IMR-90 (cell line): ENCODE results near the gene CUL1. TPM values are rescaled to one million over a fixed set of nuclear protein-coding genes. Genes with fewer than 3 reads are reported as not detected.
"Not testable (repeated sequence)": the region's sequence is repeated elsewhere in the genome, so short reads cannot be mapped to it uniquely, and the experiment has no call there.

Experiments used
- ATAC-seq: fragments of 200-7000 bp; cut with Tn5 transposase; 2 replicates; pipeline ENCODE4 v1.9.1; 2020; ENCODE audit warnings: low read depth, mild to moderate bottlenecking, moderate library complexity
- BruUV-seq: library from RNA; stranded (reverse); fragments of 400-500 nt; replicated peaks from 2 replicates; lab custom pipeline; 2021; lab: Mats Ljungman, UMichigan
- CTCF ChIA-PET: fragments of 300-600 bp; formaldehyde crosslinking; extraction: SDS; loops from one replicate; lab custom pipeline; 2021; ENCODE audit warnings: antibody characterized with exemption; lab: Yijun Ruan, JAX
- POLR2A ChIA-PET: fragments of 300-600 bp; sonication (Branson Sonifier 250); formaldehyde crosslinking; loops from one replicate; lab custom pipeline; 2022; ENCODE audit warnings: antibody characterized with exemption; ENCODE audit not compliant: unreplicated experiment; lab: Charles Lee
- DNase-seq: peaks from one replicate; pipeline ENCODE4 v3.0.0; 2013
- H2AFZ ChIP-seq: replicated peaks from 2 replicates; pipeline ENCODE3; 2013; ENCODE audit warnings: low read length, mild to moderate bottlenecking; ENCODE audit not compliant: poor library complexity
- H2AK5ac ChIP-seq: 2 replicates; pipeline ENCODE4 v1.6.1; 2013; ENCODE audit warnings: low read depth, low read length, inconsistent platforms
- H2AK9ac ChIP-seq: replicated peaks from 2 replicates; pipeline ENCODE3; 2013; ENCODE audit warnings: mild to moderate bottlenecking, low read depth, low read length, moderate library complexity; ENCODE audit not compliant: poor library complexity
- H2BK120ac ChIP-seq: 2 replicates; pipeline ENCODE4 v1.6.1; 2013; ENCODE audit warnings: low read depth, low read length, inconsistent platforms
- H2BK15ac ChIP-seq: 3 replicates; pipeline ENCODE4 v1.6.1; 2013; ENCODE audit warnings: low read depth, low read length, inconsistent platforms
- H2BK20ac ChIP-seq: 2 replicates; pipeline ENCODE4 v1.6.1; 2013; ENCODE audit warnings: low read depth, mild to moderate bottlenecking, inconsistent platforms, low read length, moderate library complexity
- H2BK5ac ChIP-seq: 2 replicates; pipeline ENCODE4 v1.6.1; 2013; ENCODE audit warnings: mild to moderate bottlenecking, low read depth, low read length, inconsistent platforms; ENCODE audit not compliant: poor library complexity, severe bottlenecking
- H3K14ac ChIP-seq: replicated peaks from 2 replicates; pipeline ENCODE4 v1.6.1; 2013; ENCODE audit warnings: low read depth, low read length, inconsistent platforms
- H3K18ac ChIP-seq: 2 replicates; pipeline ENCODE4 v1.6.1; 2013; ENCODE audit warnings: low read depth, low read length, control low read depth
- H3K23ac ChIP-seq: 2 replicates; pipeline ENCODE4 v1.6.1; 2013; ENCODE audit warnings: low read depth, low read length, inconsistent platforms
- H3K27ac ChIP-seq: 2 replicates; pipeline ENCODE4 v1.5.1; 2013; ENCODE audit warnings: mild to moderate bottlenecking, control low read depth, low read length; ENCODE audit not compliant: insufficient read depth
- H3K27me3 ChIP-seq: 2 replicates; pipeline ENCODE4 v1.6.1; 2013; ENCODE audit warnings: low read length; ENCODE audit not compliant: control insufficient read depth, insufficient read depth
- H3K36me3 ChIP-seq: 2 replicates; pipeline ENCODE4 v1.6.1; 2013; ENCODE audit warnings: low read length, mixed read lengths; ENCODE audit not compliant: control insufficient read depth, insufficient read depth
- H3K4ac ChIP-seq: 2 replicates; pipeline ENCODE4 v1.6.1; 2013; ENCODE audit warnings: low read depth, low read length, inconsistent platforms
- H3K4me1 ChIP-seq: 2 replicates; pipeline ENCODE4 v1.6.1; 2013; ENCODE audit warnings: low read length, mixed read lengths; ENCODE audit not compliant: control insufficient read depth, insufficient read depth
- H3K4me2 ChIP-seq: 2 replicates; pipeline ENCODE4 v1.6.1; 2013; ENCODE audit warnings: low read depth, mild to moderate bottlenecking, control low read depth, low read length, moderate library complexity
- H3K4me3 ChIP-seq: 2 replicates; pipeline ENCODE4 v1.5.1; 2013; ENCODE audit warnings: low read depth, mild to moderate bottlenecking, control low read depth, low read length, moderate library complexity; ENCODE audit not compliant: insufficient read depth
- H3K56ac ChIP-seq: 2 replicates; pipeline ENCODE4 v1.6.1; 2013; ENCODE audit warnings: low read length, inconsistent platforms; ENCODE audit not compliant: insufficient read depth; ENCODE audit errors: extremely low read depth
- H3K79me1 ChIP-seq, 2 experiments: 2 replicates each; pipeline ENCODE4 v1.6.1; 2013; ENCODE audit warnings: low read length in 2 of 2, inconsistent platforms in 1 of 2, low read depth in 1 of 2
- H3K9ac ChIP-seq: 2 replicates; pipeline ENCODE4 v1.6.1; 2013; ENCODE audit warnings: low read depth, low read length, control low read depth
- H3K9me1 ChIP-seq: 2 replicates; pipeline ENCODE4 v1.6.1; 2013; ENCODE audit warnings: low read length, inconsistent platforms; ENCODE audit not compliant: insufficient read depth
- H3K9me3 ChIP-seq: 2 replicates; pipeline ENCODE4 v1.6.1; 2013; ENCODE audit warnings: low read length; ENCODE audit not compliant: control insufficient read depth, insufficient read depth
- H4K20me1 ChIP-seq: 2 replicates; pipeline ENCODE4 v1.6.1; 2013; ENCODE audit warnings: low read length, inconsistent platforms; ENCODE audit not compliant: insufficient read depth
- H4K5ac ChIP-seq: 2 replicates; pipeline ENCODE4 v1.6.1; 2013; ENCODE audit warnings: mild to moderate bottlenecking, low read depth, low read length, control low read depth
- H4K8ac ChIP-seq, 2 experiments: 2 replicates each; pipeline ENCODE4 v1.6.1; 2013; ENCODE audit warnings: low read depth in 2 of 2, low read length in 2 of 2, control low read depth in 1 of 2, inconsistent platforms in 1 of 2
- H4K91ac ChIP-seq: 2 replicates; pipeline ENCODE4 v1.6.1; 2013; ENCODE audit warnings: low read depth, low read length, inconsistent platforms; ENCODE audit not compliant: insufficient read depth
- WGBS, 2 experiments: methylation state at CpG; one replicate each; pipeline versions ENCODE4 v1.1.5 to v1.1.7; 2013; ENCODE audit warnings: missing lambda C conversion rate in 2 of 2; ENCODE audit not compliant: insufficient read length in 1 of 2; ENCODE audit errors: extremely low coverage in 2 of 2; 5-methylcytosine and 5-hydroxymethylcytosine counted together
- dilution Hi-C: fragments of 300-500 bp; cut with HindIII; formaldehyde crosslinking; loops from one replicate; pipeline ENCODE4 v1.14.3; 2018; ENCODE audit warnings: low sequenced_read_pairs; ENCODE audit not compliant: unreplicated experiment
- in situ Hi-C: fragments of 300-500 bp; cut with MboI; formaldehyde crosslinking; loops from 3 replicates; pipeline ENCODE4 v1.14.3; 2019; ENCODE audit warnings: low sequenced_read_pairs, inconsistent platforms, mixed read lengths
- intact Hi-C: fragments of 100-400 bp; cut with micrococcal nuclease; formaldehyde crosslinking; loops from 2 replicates; pipeline ENCODE4 v1.10.0; 2022
- polyA plus RNA-seq, 3 experiments: library from polyadenylated mRNA; depleted of rRNA; stranded (reverse); fragments of >200 nt; gene quantifications; 2 replicates each; pipeline ENCODE4 v1.2.3, GENCODE V29; 2012; ENCODE audit warnings: low replicate concordance in 1 of 3
- total RNA-seq: library from RNA; depleted of rRNA; stranded (reverse); fragments of >200 nt; gene quantifications from 2 replicates; pipeline ENCODE4 v1.2.3, GENCODE V29; 2012

CUL1 gene
- total and polyA plus RNA-seq, 2 of the 4 experiments (the other 2 are of a cell fraction): 44.0 to 46.2 TPM

DNA sequence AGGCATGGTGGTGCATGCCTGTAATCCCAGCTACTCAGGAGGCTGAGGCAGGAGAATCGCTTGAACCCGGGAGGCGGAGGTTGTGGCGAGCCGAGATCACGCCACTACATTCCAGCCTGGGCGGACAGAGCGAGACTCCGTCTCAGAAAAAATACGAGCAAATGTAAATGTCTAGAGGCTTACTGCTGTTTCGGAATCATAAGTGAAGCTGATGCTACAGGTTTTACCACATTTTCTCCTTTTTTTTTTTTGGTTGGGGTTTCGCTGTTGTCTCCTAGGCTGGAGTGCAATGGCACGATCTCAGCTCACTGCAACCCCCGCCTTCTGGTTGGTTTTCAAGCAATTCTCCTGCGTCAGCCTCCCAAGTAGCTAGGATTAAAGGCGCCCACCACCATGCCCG, 11.7 kb downstream of the CUL1 start:
- ATAC-seq, H3K56ac ChIP-seq, intact Hi-C loops, H3K27ac ChIP-seq, H3K4me1 ChIP-seq, DNase-seq, H3K4ac ChIP-seq, H3K36me3 ChIP-seq, dilution Hi-C loops, H2BK15ac ChIP-seq, H4K8ac ChIP-seq, CTCF ChIA-PET, in situ Hi-C loops, H3K4me2 ChIP-seq, H4K5ac ChIP-seq, H3K23ac ChIP-seq, H2BK20ac ChIP-seq, H2AK5ac ChIP-seq, H3K27me3 ChIP-seq, H2AFZ ChIP-seq, H3K14ac ChIP-seq, H2BK5ac ChIP-seq, H3K4me3 ChIP-seq, H3K9ac ChIP-seq, H4K91ac ChIP-seq, H2AK9ac ChIP-seq, H2BK120ac ChIP-seq, H3K18ac ChIP-seq, H3K9me3 ChIP-seq, BruUV-seq: not testable (repeated sequence)
- peaks cover 27% of the 10 kb centered on the region for H3K9me1 ChIP-seq
- H4K20me1 ChIP-seq: peaks cover 92% of the 10 kb centered on the region
- POLR2A ChIA-PET: interaction anchor here (0.6 kb wide), 1 partner anchor 95 kb away, joined by 5 read pairs; no protein-coding TSS in a partner anchor
- WGBS, 2 experiments: 99% methylated on average over 9 of the region's 17 CpGs; no CpG with 5 or more reads in 1 of the 2 experiments
- H3K79me1 ChIP-seq: peaks cover 12 to 60% of the 10 kb centered on the region in 2 experiments; a peak in 3 of 4 replicates
